CD14-positive monocyte (primary cell): ENCODE data around the gene NEDD4L. TPM values are rescaled to one million over a fixed set of nuclear protein-coding genes. Genes with fewer than 3 reads are reported as not detected.

Experiments
- DNase-seq, 3 donors: peaks; one replicate each; pipeline ENCODE4 v3.0.0-alpha.2; 2011 to 2022
- H2AFZ ChIP-seq: 2 replicates; pipeline ENCODE4 v1.6.0; 2012; ENCODE audit warnings: mild to moderate bottlenecking, low read depth, low read length, inconsistent platforms; ENCODE audit not compliant: insufficient read depth, poor library complexity, severe bottlenecking
- H3K27ac ChIP-seq, 2 donors: 1 replicate in 1 of 2; 2 replicates in 1 of 2; pipeline ENCODE4 v1.5.1; 2012 to 2013; ENCODE audit warnings: low read length in 2 of 2, control low read depth in 1 of 2, inconsistent platforms in 1 of 2, low read depth in 1 of 2, mild to moderate bottlenecking in 1 of 2
- H3K27me3 ChIP-seq, 2 donors: one replicate each; pipeline versions ENCODE4 v1.6.0 to v1.6.1; 2011 to 2013; ENCODE audit warnings: low read length in 2 of 2; ENCODE audit not compliant: control insufficient read depth in 2 of 2, insufficient read depth in 2 of 2
- H3K36me3 ChIP-seq, 2 donors: replicated peaks in 1 of 2; 1 replicate in 1 of 2; 2 replicates in 1 of 2; pipeline versions ENCODE4 v1.5.1 to v1.6.1; 2012 to 2013; ENCODE audit warnings: low read length in 2 of 2, control low read depth in 1 of 2, inconsistent platforms in 1 of 2, mild to moderate bottlenecking in 1 of 2; ENCODE audit not compliant: insufficient read depth in 2 of 2, control insufficient read depth in 1 of 2
- H3K4me1 ChIP-seq, 2 donors: 1 replicate in 1 of 2; 2 replicates in 1 of 2; pipeline versions ENCODE4 v1.5.1 to v1.6.1; 2012 to 2013; ENCODE audit warnings: low read length in 2 of 2, control low read depth in 1 of 2, inconsistent platforms in 1 of 2, mild to moderate bottlenecking in 1 of 2, moderate library complexity in 1 of 2; ENCODE audit not compliant: insufficient read depth in 2 of 2, control insufficient read depth in 1 of 2
- H3K4me2 ChIP-seq: replicated peaks from 2 replicates; pipeline ENCODE3; 2012; ENCODE audit warnings: low read length, moderate library complexity, mild to moderate bottlenecking; ENCODE audit not compliant: poor library complexity, severe bottlenecking; ENCODE audit errors: extremely low read depth
- H3K4me3 ChIP-seq, 3 experiments: fragments of 200-600 bp in 1 of 3; sonication (generic) in 1 of 3; replicated peaks in 1 of 3; 1 replicate in 2 of 3; 2 replicates in 1 of 3; pipeline ENCODE4 v1.5.1; 2011 to 2013; ENCODE audit warnings: low read length in 3 of 3, mild to moderate bottlenecking in 3 of 3, control low read depth in 2 of 3, low read depth in 2 of 3, inconsistent platforms in 1 of 3, moderate library complexity in 1 of 3
- H3K79me2 ChIP-seq: 2 replicates; pipeline ENCODE4 v1.6.0; 2012; ENCODE audit warnings: mild to moderate bottlenecking, control low read depth, inconsistent platforms, low read length, moderate library complexity; ENCODE audit not compliant: insufficient read depth
- H3K9ac ChIP-seq: 2 replicates; pipeline ENCODE4 v1.6.0; 2017; ENCODE audit warnings: low read length, mild to moderate bottlenecking; ENCODE audit not compliant: insufficient read depth, poor library complexity, severe bottlenecking
- H3K9me3 ChIP-seq, 2 donors: replicated peaks in 1 of 2; 1 replicate in 1 of 2; 2 replicates in 1 of 2; pipeline versions ENCODE4 v1.5.1 to v1.6.1; 2012 to 2013; ENCODE audit warnings: low read length in 2 of 2, control low read depth in 1 of 2; ENCODE audit not compliant: control insufficient read depth in 1 of 2, insufficient read depth in 1 of 2
- H4K20me1 ChIP-seq: 2 replicates; pipeline ENCODE4 v1.6.0; 2012; ENCODE audit warnings: mild to moderate bottlenecking, low read length, control low read depth, moderate library complexity; ENCODE audit not compliant: insufficient read depth
- H3K27ac Mint-ChIP-seq, 7 donors: one replicate each; pipeline ENCODE4 v1.8.0; 2020; ENCODE audit warnings: mild to moderate bottlenecking in 7 of 7, mixed read lengths in 7 of 7, moderate library complexity in 6 of 7, inconsistent platforms in 2 of 7
- H3K27me3 Mint-ChIP-seq, 3 donors: one replicate each; pipeline ENCODE4 v1.8.0; 2021 to 2022; ENCODE audit warnings: low read depth in 3 of 3, mild to moderate bottlenecking in 3 of 3, mixed read lengths in 3 of 3, moderate library complexity in 3 of 3, inconsistent platforms in 1 of 3
- H3K36me3 Mint-ChIP-seq, 2 donors: one replicate each; pipeline ENCODE4 v1.8.0; 2020; ENCODE audit warnings: mixed read lengths in 2 of 2, inconsistent platforms in 1 of 2, mild to moderate bottlenecking in 1 of 2
- H3K4me1 Mint-ChIP-seq: one replicate; pipeline ENCODE4 v1.8.0; 2020; ENCODE audit warnings: mild to moderate bottlenecking, mixed read lengths
- H3K4me3 Mint-ChIP-seq, 2 donors: one replicate each; pipeline ENCODE4 v1.8.0; 2020; ENCODE audit warnings: mild to moderate bottlenecking in 2 of 2, mixed read lengths in 2 of 2, moderate library complexity in 1 of 2
- H3K9me3 Mint-ChIP-seq, 7 donors: one replicate each; pipeline ENCODE4 v1.8.0; 2020 to 2022; ENCODE audit warnings: mixed read lengths in 7 of 7, mild to moderate bottlenecking in 6 of 7, moderate library complexity in 6 of 7, inconsistent platforms in 2 of 7
- CTCF ChIP-seq: fragments of 200-600 bp; IDR thresholded peaks from one replicate; pipeline ENCODE4 v1.8.0; 2022; ENCODE audit warnings: antibody characterized with exemption, mild to moderate bottlenecking
- WGBS: methylation state at CpG from one replicate; pipeline ENCODE4 v1.1.5; 2013; ENCODE audit warnings: missing lambda C conversion rate; ENCODE audit not compliant: insufficient coverage; 5-methylcytosine and 5-hydroxymethylcytosine counted together
- intact Hi-C, 2 donors: fragments of 100-400 bp; cut with micrococcal nuclease; formaldehyde crosslinking; loops; one replicate each; pipeline versions ENCODE4 v1.15.0 to v1.15.1; 2023
- polyA plus RNA-seq, 3 donors: library from polyadenylated mRNA; depleted of rRNA in 1 of 3; unstranded in 2 of 3; stranded (reverse) in 1 of 3; fragments of 300-500 nt in 2 of 3; fragments of >200 nt in 1 of 3; fragmentation: Illumina TruSeq in 2 of 3; gene quantifications; 1 replicate in 2 of 3; 2 replicates in 1 of 3; pipeline ENCODE4 v1.2.3, GENCODE V29; 2012 to 2021

NEDD4L gene
- polyA plus RNA-seq, 3 donors, result 2.5 to 5.2 (median 4.5) TPM

- Histone ChIP-seq H3K79me2 (no peaks in the 10 kb centered on the region), H3K27me3 (peaks cover 0 to 2% of the 10 kb centered on the region in 2 donors), H3K27ac (no peak overlapping the region), H2AFZ (no peak overlapping the region), H3K9me3 (no peaks in the 10 kb centered on the region), H4K20me1 (no peaks in the 10 kb centered on the region), H3K4me2 (no peak overlapping the region), H3K4me3 (no peak overlapping the region), H3K9ac (no peak overlapping the region), H3K36me3 (no peaks in the 10 kb centered on the region), H3K4me1 (no peaks in the 10 kb centered on the region)
- Mint-ChIP-seq H3K4me1 (no peaks in the 10 kb centered on the region), H3K4me3 (no peak overlapping the region), H3K27ac (no peak overlapping the region), H3K27me3 (peaks cover 3 to 8% (median 6%) of the 10 kb centered on the region in 3 donors), H3K36me3 (no peaks in the 10 kb centered on the region), H3K9me3 (peaks cover 0 to 2% (median 0%) of the 10 kb centered on the region in 7 donors)
- WGBS, result 100% methylated on average over 4 of the region's 6 CpGs
- DNase-seq, result no peak
- intact Hi-C loops, result no loop called here
- TF ChIP-seq CTCF, result no peak
Measured at GRCh38 chr18:58241877-58242276, 197.9 kb downstream of the NEDD4L start.

- no peak for DNase-seq
- Histone ChIP-seq H3K27ac (no peak overlapping the region), H3K79me2 (no peaks in the 10 kb centered on the region), H2AFZ (no peak overlapping the region), H3K36me3 (no peaks in the 10 kb centered on the region), H3K9me3 (no peaks in the 10 kb centered on the region), H3K9ac (no peak overlapping the region), H4K20me1 (no peaks in the 10 kb centered on the region), H3K4me3 (no peak overlapping the region), H3K4me1 (no peaks in the 10 kb centered on the region), H3K4me2 (no peak overlapping the region), H3K27me3 (peaks cover 0 to 2% of the 10 kb centered on the region in 2 donors)
- Mint-ChIP-seq H3K27me3 (peaks cover 3 to 8% (median 6%) of the 10 kb centered on the region in 3 donors), H3K36me3 (no peaks in the 10 kb centered on the region), H3K4me3 (no peak overlapping the region), H3K9me3 (peaks cover 0 to 2% (median 0%) of the 10 kb centered on the region in 7 donors), H3K27ac (no peak overlapping the region), H3K4me1 (no peaks in the 10 kb centered on the region)
- no peak for TF ChIP-seq CTCF
- intact Hi-C loops, result no loop called here
- WGBS, result 99% methylated on average over 6 of the region's 12 CpGs
Measured at GRCh38 chr18:58242435-58242834, 198.4 kb downstream of the NEDD4L start.
